Smooth muscle cell (in vitro differentiated cells): ENCODE data around the gene SMU1. TPM values are rescaled to one million over a fixed set of nuclear protein-coding genes. Genes with fewer than 3 reads are reported as not detected.

ENCODE experiments used
- DNase-seq: peaks from one replicate; lab custom pipeline; 2025; ENCODE audit not compliant: unreplicated experiment; lab: John Stamatoyannopoulos, UW
- H2AFZ ChIP-seq: fragments of 200-600 bp; sonication (generic); 2 replicates; pipeline ENCODE4 v1.6.0; 2016; ENCODE audit warnings: antibody characterized with exemption, low read depth, mild to moderate bottlenecking
- H3F3A ChIP-seq: fragments of 200-600 bp; sonication (generic); 2 replicates; pipeline ENCODE4 v1.6.0; 2017; ENCODE audit warnings: antibody characterized with exemption, low read depth
- H3K27ac ChIP-seq: fragments of 200-600 bp; sonication (generic); 2 replicates; pipeline ENCODE4 v1.5.1; 2016; ENCODE audit warnings: low read depth, mild to moderate bottlenecking
- H3K27me3 ChIP-seq: fragments of 200-600 bp; sonication (generic); 2 replicates; pipeline ENCODE4 v1.6.1; 2016; ENCODE audit warnings: low read depth, mild to moderate bottlenecking
- H3K36me3 ChIP-seq: fragments of 200-600 bp; sonication (generic); 2 replicates; pipeline ENCODE4 v1.5.1; 2016; ENCODE audit warnings: low read depth
- H3K4me1 ChIP-seq: fragments of 200-600 bp; sonication (generic); 2 replicates; pipeline ENCODE4 v1.5.1; 2016; ENCODE audit warnings: low read depth
- H3K4me2 ChIP-seq: fragments of 200-600 bp; sonication (generic); 2 replicates; pipeline ENCODE4 v1.6.0; 2016; ENCODE audit warnings: mild to moderate bottlenecking
- H3K4me3 ChIP-seq: fragments of 200-600 bp; sonication (generic); 2 replicates; pipeline ENCODE4 v1.5.1; 2016; ENCODE audit warnings: mild to moderate bottlenecking
- H3K79me2 ChIP-seq: fragments of 200-600 bp; sonication (generic); 2 replicates; pipeline ENCODE4 v1.6.0; 2016; ENCODE audit warnings: low read depth, mild to moderate bottlenecking
- H3K9ac ChIP-seq: fragments of 200-600 bp; sonication (generic); 2 replicates; pipeline ENCODE4 v1.6.0; 2016; ENCODE audit warnings: low read depth
- H3K9me3 ChIP-seq: fragments of 200-600 bp; sonication (generic); replicated peaks from 2 replicates; pipeline ENCODE4 v1.5.1; 2016; ENCODE audit warnings: low read depth
- H4K20me1 ChIP-seq: fragments of 200-600 bp; sonication (generic); 2 replicates; pipeline ENCODE4 v1.6.0; 2016; ENCODE audit warnings: low read depth
- WGBS: methylation state at CpG from one replicate; pipeline ENCODE4 v1.1.7; 2016; ENCODE audit warnings: low lambda C conversion rate; 5-methylcytosine and 5-hydroxymethylcytosine counted together
- polyA plus RNA-seq: library from polyadenylated mRNA; unstranded; fragments of >200 nt; fragmentation: Nextera tagmentation; extraction: Ambion mirVana; gene quantifications from 2 replicates; pipeline ENCODE4 v1.2.1, GENCODE V29; 2016
- total RNA-seq: library from RNA; depleted of rRNA; stranded (reverse); fragments of >200 nt; gene quantifications from 2 replicates; pipeline ENCODE4 v1.2.3, GENCODE V29; 2014
- TF ChIP-seq, protein P1 (sequence below): fragments of 200-600 bp; sonication (generic); IDR thresholded peaks from 2 replicates; pipeline ENCODE4 v1.5.1; 2017; ENCODE audit warnings: borderline replicate concordance, mild to moderate bottlenecking, antibody characterized with exemption; ENCODE audit not compliant: insufficient read depth, poor library complexity, severe bottlenecking

SMU1 gene
- total and polyA plus RNA-seq, 2 experiments from 2014 or later, result 15.1 to 17.4 TPM

DNA sequence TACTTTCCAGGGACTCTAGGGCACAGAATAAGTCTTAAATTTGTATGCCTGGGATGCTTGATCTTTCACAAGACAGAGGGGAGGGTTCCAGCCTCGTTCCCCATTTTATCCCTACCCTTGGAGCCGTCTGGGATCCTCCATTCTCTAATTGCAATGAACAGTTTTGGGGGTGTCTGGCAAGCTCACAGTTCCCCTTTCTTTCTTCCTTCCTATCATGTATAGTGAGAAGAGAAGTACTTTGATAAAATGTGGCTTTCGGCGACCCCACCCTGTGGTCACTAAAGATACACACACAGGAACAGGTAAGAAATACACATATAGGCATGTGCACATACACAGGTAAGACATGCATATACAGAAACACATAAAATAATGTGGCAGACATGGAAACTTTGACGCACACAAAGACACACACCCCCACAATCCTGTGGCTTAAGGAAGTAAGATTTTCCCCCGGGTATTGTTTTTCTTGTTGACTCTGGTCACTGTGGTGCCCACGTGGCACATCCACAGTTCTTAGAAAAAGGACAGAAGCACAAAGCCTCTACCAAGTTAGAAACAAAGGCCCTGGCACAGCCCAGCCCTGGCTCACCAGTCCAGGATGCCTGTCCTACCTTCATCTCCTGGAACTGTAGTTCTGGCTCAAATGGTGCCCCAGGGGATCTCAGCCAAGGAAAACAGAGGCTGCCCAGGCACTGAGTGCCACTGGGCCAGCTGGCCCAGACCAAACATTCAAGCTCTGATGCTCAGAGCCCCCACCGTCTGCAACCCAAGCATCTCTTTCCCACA lies 6.3 kb upstream of the SMU1 start:
- TF ChIP-seq, protein P1, sequence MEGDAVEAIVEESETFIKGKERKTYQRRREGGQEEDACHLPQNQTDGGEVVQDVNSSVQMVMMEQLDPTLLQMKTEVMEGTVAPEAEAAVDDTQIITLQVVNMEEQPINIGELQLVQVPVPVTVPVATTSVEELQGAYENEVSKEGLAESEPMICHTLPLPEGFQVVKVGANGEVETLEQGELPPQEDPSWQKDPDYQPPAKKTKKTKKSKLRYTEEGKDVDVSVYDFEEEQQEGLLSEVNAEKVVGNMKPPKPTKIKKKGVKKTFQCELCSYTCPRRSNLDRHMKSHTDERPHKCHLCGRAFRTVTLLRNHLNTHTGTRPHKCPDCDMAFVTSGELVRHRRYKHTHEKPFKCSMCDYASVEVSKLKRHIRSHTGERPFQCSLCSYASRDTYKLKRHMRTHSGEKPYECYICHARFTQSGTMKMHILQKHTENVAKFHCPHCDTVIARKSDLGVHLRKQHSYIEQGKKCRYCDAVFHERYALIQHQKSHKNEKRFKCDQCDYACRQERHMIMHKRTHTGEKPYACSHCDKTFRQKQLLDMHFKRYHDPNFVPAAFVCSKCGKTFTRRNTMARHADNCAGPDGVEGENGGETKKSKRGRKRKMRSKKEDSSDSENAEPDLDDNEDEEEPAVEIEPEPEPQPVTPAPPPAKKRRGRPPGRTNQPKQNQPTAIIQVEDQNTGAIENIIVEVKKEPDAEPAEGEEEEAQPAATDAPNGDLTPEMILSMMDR, result no peak
- no peaks in the 10 kb centered on the region for H4K20me1 ChIP-seq
- H3K9me3 ChIP-seq, result no peaks in the 10 kb centered on the region
- H3K79me2 ChIP-seq, result no peaks in the 10 kb centered on the region
- no peaks in the 10 kb centered on the region for H3K36me3 ChIP-seq
- peaks cover 6% of the 10 kb centered on the region for H3K4me1 ChIP-seq
- no peak for DNase-seq
- H3K4me3 ChIP-seq, result no peak overlapping the region
- H3K4me2 ChIP-seq, result no peak overlapping the region
- H3K9ac ChIP-seq, result no peak overlapping the region
- H3F3A ChIP-seq, result no peaks in the 10 kb centered on the region
- no peak overlapping the region for H3K27ac ChIP-seq
- 78% methylated on average over 8 of the region's 8 CpGs for WGBS
- no peak overlapping the region for H2AFZ ChIP-seq
- no peaks in the 10 kb centered on the region for H3K27me3 ChIP-seq

DNA sequence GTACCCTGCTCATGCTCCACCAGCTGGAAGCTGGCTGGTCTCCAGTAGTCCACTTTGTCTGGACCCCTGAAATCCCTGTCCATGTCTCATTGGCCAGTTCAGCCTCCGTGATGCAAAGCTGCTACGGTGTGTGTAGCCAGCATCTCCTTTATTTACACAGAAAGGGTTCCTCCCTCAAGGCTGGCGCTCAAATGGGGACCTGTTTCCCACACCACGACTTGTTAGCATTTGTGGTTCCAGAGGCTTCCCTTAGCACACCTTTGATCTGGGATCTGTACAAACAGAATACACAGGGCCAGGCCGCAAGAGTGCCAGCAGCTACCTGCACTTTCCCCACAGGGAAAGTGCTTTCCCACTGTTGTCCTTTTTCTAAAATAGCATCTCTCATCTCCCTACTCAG lies 5.7 kb upstream of the SMU1 start:
- no peak for DNase-seq
- H3K4me3 ChIP-seq, result no peak overlapping the region
- H3K27me3 ChIP-seq, result no peaks in the 10 kb centered on the region
- H3K9ac ChIP-seq, result no peak overlapping the region
- no peaks in the 10 kb centered on the region for H3K79me2 ChIP-seq
- no peaks in the 10 kb centered on the region for H3K36me3 ChIP-seq
- TF ChIP-seq, protein P1, result no peak
- no peak overlapping the region for H3K4me2 ChIP-seq
- 92% methylated on average over 5 of the region's 5 CpGs for WGBS
- H3K9me3 ChIP-seq, result no peaks in the 10 kb centered on the region
- no peak overlapping the region for H2AFZ ChIP-seq
- no peak overlapping the region for H3K27ac ChIP-seq
- H3K4me1 ChIP-seq, result peaks cover 6% of the 10 kb centered on the region
- no peaks in the 10 kb centered on the region for H4K20me1 ChIP-seq
- H3F3A ChIP-seq, result peaks cover 2% of the 10 kb centered on the region

- peak overlapping the region; percentile 39 for H3K4me3 ChIP-seq
Observed at GRCh38 chr9:33081128-33081851, 4.8 kb upstream of the SMU1 start.

More at GRCh38 chr9:33081128-33081851, 4.8 kb upstream of the SMU1 start:
- H3F3A ChIP-seq, result peaks cover 3% of the 10 kb centered on the region
- H3K36me3 ChIP-seq, result no peaks in the 10 kb centered on the region
- no peak for DNase-seq
- TF ChIP-seq, protein P1, result peak; percentile 75
- peak overlapping the region; percentile 32 for H3K27ac ChIP-seq
- H3K9ac ChIP-seq, result peak overlapping the region; percentile 44
- peaks cover 3% of the 10 kb centered on the region for H3K79me2 ChIP-seq
- H3K4me1 ChIP-seq, result peaks cover 6% of the 10 kb centered on the region
- 14% methylated on average over 9 of the region's 9 CpGs for WGBS
- peak overlapping the region; percentile 70 for H2AFZ ChIP-seq
- peak overlapping the region; percentile 83 for H3K4me2 ChIP-seq
- no peaks in the 10 kb centered on the region for H3K9me3 ChIP-seq
- no peaks in the 10 kb centered on the region for H4K20me1 ChIP-seq
- H3K27me3 ChIP-seq, result no peaks in the 10 kb centered on the region
